GM10248 (cell line): ENCODE measurements around the gene HOXB8.

Experiments used
- CTCF ChIA-PET: fragments of 300-600 bp; sonication (Branson Sonifier 250); formaldehyde crosslinking; extraction: SDS; loops from one replicate; lab custom pipeline; 2021; ENCODE audit warnings: antibody characterized with exemption; lab: Yijun Ruan, JAX
- POLR2A ChIA-PET: fragments of 350-650 bp; sonication (Branson Sonifier 250); formaldehyde crosslinking; extraction: SDS; loops from one replicate; lab custom pipeline; 2020; ENCODE audit warnings: antibody characterized with exemption; lab: Yijun Ruan, JAX
- DNase-seq: peaks from one replicate; pipeline ENCODE4 v3.0.0; 2012; ENCODE audit errors: extremely low spot score
- TF ChIP-seq, protein P1 (sequence below): IDR thresholded peaks from 2 replicates; pipeline ENCODE4 v1.5.1; 2012; ENCODE audit warnings: mild to moderate bottlenecking, low read depth; ENCODE audit errors: extremely low read depth, missing control alignments, control extremely low read depth

Gene HOXB8

GRCh38 chr17:48596735-48597527, 18.2 kb downstream of the HOXB8 start:
- ChIA-PET CTCF (interaction anchor here (1.2 kb wide), 1 partner anchor 9 kb away, joined by 3 read pairs; no protein-coding TSS in a partner anchor), POLR2A (no interaction called here)
- DNase-seq: no peak
- TF ChIP-seq, protein P1, sequence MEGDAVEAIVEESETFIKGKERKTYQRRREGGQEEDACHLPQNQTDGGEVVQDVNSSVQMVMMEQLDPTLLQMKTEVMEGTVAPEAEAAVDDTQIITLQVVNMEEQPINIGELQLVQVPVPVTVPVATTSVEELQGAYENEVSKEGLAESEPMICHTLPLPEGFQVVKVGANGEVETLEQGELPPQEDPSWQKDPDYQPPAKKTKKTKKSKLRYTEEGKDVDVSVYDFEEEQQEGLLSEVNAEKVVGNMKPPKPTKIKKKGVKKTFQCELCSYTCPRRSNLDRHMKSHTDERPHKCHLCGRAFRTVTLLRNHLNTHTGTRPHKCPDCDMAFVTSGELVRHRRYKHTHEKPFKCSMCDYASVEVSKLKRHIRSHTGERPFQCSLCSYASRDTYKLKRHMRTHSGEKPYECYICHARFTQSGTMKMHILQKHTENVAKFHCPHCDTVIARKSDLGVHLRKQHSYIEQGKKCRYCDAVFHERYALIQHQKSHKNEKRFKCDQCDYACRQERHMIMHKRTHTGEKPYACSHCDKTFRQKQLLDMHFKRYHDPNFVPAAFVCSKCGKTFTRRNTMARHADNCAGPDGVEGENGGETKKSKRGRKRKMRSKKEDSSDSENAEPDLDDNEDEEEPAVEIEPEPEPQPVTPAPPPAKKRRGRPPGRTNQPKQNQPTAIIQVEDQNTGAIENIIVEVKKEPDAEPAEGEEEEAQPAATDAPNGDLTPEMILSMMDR: no peak

- ChIA-PET CTCF (interaction anchor here (1.0 to 1.7 kb wide), 4 partner anchors 9 to 74 kb away, joined by 3 to 5 read pairs (median 3); no protein-coding TSS in a partner anchor), POLR2A (no interaction called here)
- DNase-seq: no peak
- TF ChIP-seq, protein P1: no peak
Measured at GRCh38 chr17:48596000-48596734, 18.9 kb downstream of the HOXB8 start.

GRCh38 chr17:48595278-48595999, 19.7 kb downstream of the HOXB8 start:
- ChIA-PET CTCF (interaction anchor here (0.9 to 4.1 kb wide), 13 partner anchors 8 to 460 kb away, joined by 3 to 51 read pairs (median 3); no protein-coding TSS in a partner anchor), POLR2A (no interaction called here)
- DNase-seq: no peak
- TF ChIP-seq, protein P1: no peak

- ChIA-PET CTCF (interaction anchor here (0.9 to 4.1 kb wide), 14 partner anchors 19 to 460 kb away, joined by 3 to 51 read pairs (median 4); partner anchors contain the start of gene HOXB8), POLR2A (no interaction called here)
- TF ChIP-seq, protein P1: no peak
- no peak for DNase-seq
Measured at GRCh38 chr17:48594538-48595277, 20.4 kb downstream of the HOXB8 start.

DNA sequence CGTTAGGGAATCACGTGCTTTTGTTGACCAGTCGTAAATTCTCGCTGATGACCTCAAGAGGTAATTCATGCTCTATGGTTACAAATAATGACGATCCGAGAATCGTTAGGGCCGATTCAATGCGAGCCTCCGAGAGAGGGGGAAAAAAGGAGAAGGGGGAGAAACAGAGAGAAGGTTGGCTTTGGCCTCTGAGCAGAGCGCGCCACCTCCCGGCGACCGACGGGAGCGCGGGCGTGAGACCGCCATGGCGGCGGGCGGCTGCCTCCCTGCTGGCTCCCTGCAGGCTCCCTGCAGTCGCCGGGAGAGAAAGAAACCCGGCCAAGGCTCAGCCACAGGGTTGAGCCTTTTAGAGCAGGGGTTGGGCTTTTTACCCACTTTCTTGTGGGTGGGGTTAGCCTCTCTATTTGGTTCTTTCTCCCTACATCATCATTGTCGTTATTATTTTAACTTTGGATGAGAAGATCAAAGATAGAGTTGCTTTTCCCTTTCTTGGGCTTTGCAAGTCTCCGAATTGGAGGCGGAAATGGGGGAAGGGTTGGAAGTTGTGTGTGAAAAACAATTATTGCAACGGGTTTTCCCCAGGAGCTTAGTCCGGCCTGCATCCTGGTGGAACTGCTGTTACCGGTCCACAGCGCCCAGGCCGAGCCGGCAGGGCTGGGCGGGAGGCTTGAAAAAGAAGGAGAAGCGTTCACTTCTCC, 21.1 kb downstream of the HOXB8 start:
- CTCF ChIA-PET: interaction anchor here (0.8 to 4.1 kb wide), 42 partner anchors 19 to 568 kb away, joined by 3 to 51 read pairs (median 4); partner anchors contain the start of gene HOXB8
- POLR2A ChIA-PET: interaction anchor here (0.6 kb wide), 1 partner anchor 24 kb away, joined by 8 read pairs; no protein-coding TSS in a partner anchor
- TF ChIP-seq, protein P1: peak; percentile 92
- DNase-seq: peak; percentile 89
